ENCODE results near the gene IFNA17. TPM values are rescaled to one million over a fixed set of nuclear protein-coding genes. Genes with fewer than 3 reads are reported as not detected.
"Not testable (repeated sequence)": the region's sequence is repeated elsewhere in the genome, so short reads cannot be mapped to it uniquely, and the experiment has no call there.

IFNA17 gene
- total RNA-seq, 1 donor from 2014 or later: not detected

DNA sequence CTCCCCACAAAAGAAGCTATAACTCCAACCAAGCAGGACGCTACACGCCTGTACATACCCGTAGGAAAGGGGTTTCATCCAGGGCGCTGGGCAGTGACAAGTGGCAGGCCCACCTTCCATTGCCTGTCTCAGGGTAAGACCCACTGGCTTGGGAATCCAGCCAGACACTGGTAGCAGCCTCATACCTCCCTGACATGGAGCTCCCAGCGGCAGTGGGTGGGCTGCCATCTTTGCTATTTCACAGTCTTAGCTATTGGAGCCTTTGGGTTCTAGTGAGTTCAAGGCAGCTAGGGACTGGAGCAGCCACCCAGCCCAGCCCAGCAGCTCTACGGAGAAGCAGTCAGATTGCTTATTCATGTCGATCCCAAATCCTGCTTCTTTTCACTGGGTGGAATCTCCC lies 17.7 kb downstream of the IFNA17 start:
- DNase-seq: no peak

DNA sequence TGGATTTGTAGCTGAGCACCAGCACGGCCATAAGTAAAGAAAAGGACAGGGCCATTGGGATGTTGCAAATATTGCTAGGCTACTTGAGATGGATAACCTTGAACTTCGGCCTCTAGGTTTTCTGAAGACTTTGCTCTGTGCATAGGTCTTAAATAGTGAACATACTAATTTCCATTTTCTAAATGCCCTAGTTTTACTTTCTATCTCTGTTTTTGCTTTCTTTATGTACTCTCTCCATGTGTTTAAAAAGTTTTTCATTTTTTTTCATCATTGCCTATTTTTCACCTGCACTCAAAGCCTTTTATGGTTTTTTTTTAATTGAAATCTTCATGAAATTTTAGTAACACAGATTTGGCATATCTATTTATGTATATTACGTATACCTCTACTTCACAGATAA lies 21.0 kb downstream of the IFNA17 start, which contains the start of gene IFNA10:
IFNA10 (minus strand) TSS at position 101 of the 400 bp plus-strand sequence; CDS start at position 55, 46 bp downstream.
- not testable (repeated sequence) for DNase-seq

DNA sequence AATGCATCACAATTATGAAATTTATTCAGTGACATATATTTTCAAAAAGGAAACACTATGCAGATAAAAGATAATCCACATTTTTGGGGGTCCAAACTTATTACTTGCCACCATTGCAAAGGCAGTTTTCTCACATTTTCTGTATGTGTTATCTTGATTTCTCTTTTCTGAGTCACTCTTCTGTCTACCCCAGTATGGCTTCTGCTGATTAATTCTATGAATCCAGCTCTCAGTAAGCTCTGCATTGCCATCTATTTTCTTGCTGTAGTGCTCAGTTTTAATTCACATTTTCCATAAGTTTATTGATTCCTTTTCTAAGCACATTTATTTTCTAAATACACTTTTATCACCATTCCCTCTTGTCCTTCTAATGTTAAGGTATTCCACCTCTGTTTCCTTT lies 22.8 kb downstream of the IFNA17 start:
- no peak for DNase-seq

DNA sequence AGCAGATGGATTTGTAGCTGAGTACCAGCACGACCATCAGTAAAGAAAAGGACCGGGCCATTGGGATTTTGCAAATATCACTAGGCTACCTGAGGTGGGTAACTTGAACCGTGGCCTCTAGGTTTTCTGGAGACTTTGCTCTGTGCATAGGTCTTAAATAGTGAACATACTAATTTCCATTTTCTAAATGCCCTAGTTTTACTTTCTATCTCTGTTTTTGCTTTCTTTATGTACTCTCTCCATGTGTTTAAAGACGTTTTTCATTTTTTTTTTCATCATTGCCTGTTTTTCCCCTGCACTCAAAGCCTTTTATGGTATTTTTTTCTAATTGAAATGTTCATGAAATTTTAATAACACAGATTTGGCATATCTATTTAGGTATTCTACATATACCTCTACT lies 25.9 kb downstream of the IFNA17 start, which contains the start of gene IFNA7:
IFNA7 (minus strand) TSS at position 101 of the 400 bp plus-strand sequence; CDS start at position 61, 40 bp downstream.
- DNase-seq: not testable (repeated sequence)

DNA sequence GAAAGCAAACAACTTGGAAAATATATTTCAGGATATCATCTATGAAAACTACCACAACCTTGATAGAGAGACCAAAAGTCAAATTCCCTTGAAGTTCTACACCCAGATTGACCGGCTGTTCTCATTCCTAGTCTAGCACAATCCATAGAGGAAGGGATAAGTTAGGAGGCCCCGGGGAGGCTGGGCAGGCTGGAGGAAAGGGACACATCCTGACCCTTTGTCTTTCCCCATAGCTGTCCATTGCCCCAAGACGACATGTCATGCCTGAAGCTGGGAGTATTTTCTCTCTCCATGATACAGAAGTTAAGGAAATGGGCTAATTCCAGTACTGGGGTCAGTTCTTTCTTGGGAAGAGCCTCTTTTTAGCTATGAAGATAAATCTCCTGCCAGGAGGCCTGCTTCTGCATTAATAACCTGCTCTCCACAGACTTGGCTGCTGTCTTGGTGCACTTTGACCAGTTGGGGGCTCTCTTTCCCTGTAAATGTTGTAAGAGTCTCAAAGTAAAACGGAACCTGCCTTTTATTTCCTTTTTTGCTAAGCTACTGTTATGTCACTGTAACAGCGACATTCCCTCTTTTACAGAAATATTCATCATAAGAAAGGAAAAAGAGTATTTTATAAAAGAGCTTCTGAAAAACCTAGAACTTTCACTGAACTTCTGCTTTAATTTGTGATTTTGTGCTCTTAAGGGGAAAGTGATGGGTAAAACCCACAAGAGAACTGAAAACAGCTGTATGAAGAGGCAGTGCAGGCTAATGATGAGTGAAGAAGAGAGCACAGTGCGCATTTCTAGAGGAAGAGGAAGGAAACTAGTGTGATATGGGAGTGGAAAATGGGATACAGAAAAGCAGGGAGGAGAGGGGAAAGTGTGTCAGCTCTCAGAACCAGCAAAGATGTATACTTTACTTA lies 32.9 kb downstream of the IFNA17 start:
- not testable (repeated sequence) for DNase-seq

DNA sequence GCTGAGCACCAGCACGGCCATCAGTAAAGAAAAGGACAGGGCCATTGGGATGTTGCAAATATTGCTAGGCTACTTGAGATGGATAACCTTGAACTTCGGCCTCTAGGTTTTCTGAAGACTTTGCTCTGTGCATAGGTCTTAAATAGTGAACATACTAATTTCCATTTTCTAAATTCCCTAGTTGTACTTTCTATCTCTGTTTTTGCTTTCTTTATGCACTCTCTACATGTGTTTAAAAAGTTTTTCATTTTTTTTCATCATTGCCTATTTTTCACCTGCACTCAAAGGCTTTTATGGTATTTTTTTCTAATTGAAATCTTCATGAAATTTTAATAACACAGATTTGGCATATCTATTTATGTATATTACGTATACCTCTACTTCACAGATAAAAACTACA lies 40.5 kb downstream of the IFNA17 start, which contains the start of gene IFNA4:
IFNA4 (minus strand) TSS at position 101 of the 400 bp plus-strand sequence; CDS start at position 45, 56 bp downstream.
- not testable (repeated sequence) for DNase-seq

DNA sequence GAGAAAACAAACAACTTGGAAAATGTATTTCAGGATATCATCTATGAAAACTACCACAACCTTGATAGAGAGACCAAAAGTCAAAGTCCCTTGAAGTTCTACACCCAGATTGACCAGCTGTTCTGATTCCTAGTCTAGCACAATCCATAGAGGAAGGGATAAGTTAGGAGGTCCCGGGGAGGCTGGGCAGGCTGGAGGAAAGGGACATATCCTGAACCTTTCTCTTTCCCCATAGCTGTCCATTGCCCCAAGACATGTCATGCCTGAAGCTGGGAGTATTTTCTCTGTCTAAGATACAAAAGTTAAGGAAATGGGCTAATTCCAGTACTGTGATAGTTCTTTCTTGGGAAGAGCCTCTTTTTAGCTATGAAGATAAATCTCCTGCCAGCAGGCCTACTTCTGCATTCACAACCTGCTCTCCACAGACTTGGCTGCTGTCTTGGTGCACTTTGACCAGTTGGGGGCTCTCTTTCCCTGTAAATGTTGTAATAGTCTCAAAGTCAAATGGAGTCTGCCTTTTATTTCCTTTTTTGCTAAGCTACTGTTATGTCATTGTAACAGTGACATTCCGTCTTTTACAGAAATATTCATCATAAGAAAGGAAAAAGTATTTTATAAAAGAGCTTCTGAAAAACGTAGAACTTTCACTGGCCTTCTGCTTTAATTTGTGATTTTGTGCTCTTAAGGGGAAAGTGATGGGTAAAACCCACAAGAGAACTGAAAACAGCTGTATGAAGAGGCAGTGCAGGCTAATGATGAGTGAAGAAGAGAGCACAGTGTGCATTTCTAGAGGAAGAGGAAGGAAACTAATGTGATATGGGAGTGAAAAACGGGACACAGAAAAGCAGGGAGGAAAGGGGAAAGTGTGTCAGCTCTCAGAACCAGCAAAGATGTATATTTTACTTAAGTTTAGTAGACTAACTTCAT lies 44.9 kb downstream of the IFNA17 start:
- DNase-seq: not testable (repeated sequence)

Other genes with a start within 250 kb of the IFNA17 start
- gene HACD4, start 196.6 kb downstream of the IFNA17 start, total RNA-seq: 4.7 TPM
- gene IFNB1, start 150.3 kb downstream of the IFNA17 start, total RNA-seq: not detected
- not detected for gene IFNW1, start 86.4 kb downstream of the IFNA17 start, total RNA-seq
- gene IFNA21, start 61.6 kb downstream of the IFNA17 start, total RNA-seq: not detected
- gene IFNA4, start 40.6 kb downstream of the IFNA17 start, total RNA-seq: not detected
- gene IFNA7, start 26.0 kb downstream of the IFNA17 start, total RNA-seq: not detected
- gene IFNA10, start 21.1 kb downstream of the IFNA17 start, total RNA-seq: not detected
- gene IFNA16, start 10.9 kb downstream of the IFNA17 start, total RNA-seq: not detected
- gene IFNA14, start 11.8 kb upstream of the IFNA17 start, total RNA-seq: not detected
- not detected for gene IFNA5, start 77.1 kb upstream of the IFNA17 start, total RNA-seq
- 33.2 TPM for gene KLHL9, start 107.2 kb upstream of the IFNA17 start, total RNA-seq
- not detected for gene IFNA6, start 122.7 kb upstream of the IFNA17 start, total RNA-seq
- gene IFNA13, start 139.8 kb upstream of the IFNA17 start, total RNA-seq: not detected
- not detected for gene IFNA2, start 157.2 kb upstream of the IFNA17 start, total RNA-seq
- gene IFNA8, start 180.9 kb upstream of the IFNA17 start, total RNA-seq: not detected
- not detected for gene IFNA1, start 212.2 kb upstream of the IFNA17 start, total RNA-seq

All from skin of body (tissue), 2 donors.